Gastroesophageal sphincter (tissue), 3 donors: Measurements from ENCODE around the gene OR9G1.

Experiments
- POLR2A ChIP-seq, 2 donors: fragments of 450-650 bp; IDR thresholded peaks; one replicate each; pipeline ENCODE4 v1.6.1; 2017; ENCODE audit warnings: antibody characterized with exemption in 2 of 2, mild to moderate bottlenecking in 2 of 2, moderate library complexity in 1 of 2
- POLR2AphosphoS5 ChIP-seq: sonication (generic); formaldehyde crosslinking; IDR thresholded peaks from one replicate; pipeline ENCODE4 v1.6.1; 2017; ENCODE audit warnings: antibody characterized with exemption
- TF ChIP-seq, protein P1 (sequence below), 4 experiments: fragments of 200-600 bp in 2 of 4; fragments of 450-650 bp in 2 of 4; sonication (generic) in 1 of 4; IDR thresholded peaks; one replicate each; pipeline ENCODE4 v1.5.1; 2017 to 2019; ENCODE audit warnings: antibody characterized with exemption in 4 of 4, mild to moderate bottlenecking in 2 of 4, moderate library complexity in 2 of 4

DNA sequence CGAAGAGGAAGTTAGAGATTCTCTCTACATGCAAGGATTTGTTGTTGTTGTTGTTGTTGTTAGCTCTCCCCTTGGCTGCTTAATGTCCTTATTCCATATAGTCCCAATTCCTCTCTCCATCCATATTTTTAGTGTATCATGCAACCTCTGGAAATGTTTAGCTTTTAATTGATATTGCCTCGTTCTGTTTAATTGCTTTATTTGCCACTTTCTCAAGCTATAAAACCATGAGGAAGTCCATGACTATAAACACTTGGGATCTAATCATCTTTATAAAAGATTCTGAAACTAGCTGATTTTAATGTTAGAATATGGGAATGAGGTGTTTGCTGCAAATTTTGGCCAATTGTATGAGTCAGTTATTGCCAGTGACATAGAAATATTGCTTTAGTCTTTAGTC, 5.5 kb upstream of the OR9G1 start:
- TF ChIP-seq, protein P1, sequence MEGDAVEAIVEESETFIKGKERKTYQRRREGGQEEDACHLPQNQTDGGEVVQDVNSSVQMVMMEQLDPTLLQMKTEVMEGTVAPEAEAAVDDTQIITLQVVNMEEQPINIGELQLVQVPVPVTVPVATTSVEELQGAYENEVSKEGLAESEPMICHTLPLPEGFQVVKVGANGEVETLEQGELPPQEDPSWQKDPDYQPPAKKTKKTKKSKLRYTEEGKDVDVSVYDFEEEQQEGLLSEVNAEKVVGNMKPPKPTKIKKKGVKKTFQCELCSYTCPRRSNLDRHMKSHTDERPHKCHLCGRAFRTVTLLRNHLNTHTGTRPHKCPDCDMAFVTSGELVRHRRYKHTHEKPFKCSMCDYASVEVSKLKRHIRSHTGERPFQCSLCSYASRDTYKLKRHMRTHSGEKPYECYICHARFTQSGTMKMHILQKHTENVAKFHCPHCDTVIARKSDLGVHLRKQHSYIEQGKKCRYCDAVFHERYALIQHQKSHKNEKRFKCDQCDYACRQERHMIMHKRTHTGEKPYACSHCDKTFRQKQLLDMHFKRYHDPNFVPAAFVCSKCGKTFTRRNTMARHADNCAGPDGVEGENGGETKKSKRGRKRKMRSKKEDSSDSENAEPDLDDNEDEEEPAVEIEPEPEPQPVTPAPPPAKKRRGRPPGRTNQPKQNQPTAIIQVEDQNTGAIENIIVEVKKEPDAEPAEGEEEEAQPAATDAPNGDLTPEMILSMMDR (IDR thresholded peaks at IDR 0.05), result no peak
- TF ChIP-seq POLR2A (IDR thresholded peaks at IDR 0.05), result no peak
- no peak for TF ChIP-seq POLR2AphosphoS5
